ENCODE results near the gene SRCAP.
A peak's percentile ranks its signal among the peaks of the same experiment; 100 is the strongest.

The SRCAP gene

DNA sequence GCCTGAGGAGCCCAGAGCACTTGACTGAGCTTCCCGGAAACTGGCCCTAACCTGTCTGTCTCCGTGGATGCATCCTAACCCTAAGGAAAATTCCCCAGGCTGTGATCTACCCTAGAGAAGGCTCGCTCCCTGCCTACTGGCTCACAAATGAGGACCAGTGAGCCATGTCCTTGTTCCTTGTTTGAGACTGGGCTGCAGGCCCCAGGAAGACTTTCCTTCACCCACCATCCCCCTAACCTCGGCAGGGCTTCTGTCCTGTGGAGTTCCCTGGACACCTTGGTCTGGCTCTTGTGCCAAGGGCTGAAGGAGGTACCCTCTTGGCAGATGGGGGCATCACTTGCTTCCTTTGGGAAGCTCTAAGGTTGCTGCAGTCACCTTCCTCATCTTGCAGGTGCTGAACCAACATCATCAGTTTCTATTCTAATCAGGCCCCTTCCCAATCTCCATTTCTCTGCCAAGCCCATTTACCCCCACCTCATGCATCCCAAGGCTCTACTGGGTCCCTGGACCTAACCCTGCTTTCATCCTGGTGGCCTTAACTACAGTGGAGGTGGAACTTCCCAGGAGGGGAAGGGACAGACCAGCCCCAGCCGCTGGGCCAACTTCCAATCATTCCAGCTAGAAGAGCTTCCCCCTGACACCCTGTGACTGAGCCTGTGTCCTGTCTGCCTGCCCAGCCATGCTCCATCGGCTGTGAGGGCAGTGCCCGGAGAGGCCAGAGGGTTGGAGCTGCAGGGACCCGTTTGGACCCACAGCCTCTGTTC is 75.6 kb downstream of the SRCAP start:
- TF ChIP-seq SIN3A (IDR thresholded peaks at IDR 0.05; ENCODE audit: borderline replicate concordance, insufficient read depth, low read length) (no peak), FOXP2 (optimal IDR thresholded peaks at IDR 0.05; ENCODE audit: borderline replicate concordance, extremely low read depth, extremely low read length, insufficient read depth) (no peak), POLR2AphosphoS5 (IDR thresholded peaks at IDR 0.05; ENCODE audit: low read depth, low read length) (no peak; the same call in 1 of the 2 replicates), REST (IDR thresholded peaks at IDR 0.05; ENCODE audit: insufficient read depth in 1 of 2, low read depth in 2 of 2, low read length in 2 of 2) (no peak), TAF1 (IDR thresholded peaks at IDR 0.05; ENCODE audit: borderline replicate concordance, insufficient read depth, low read length) (no peak)

DNA sequence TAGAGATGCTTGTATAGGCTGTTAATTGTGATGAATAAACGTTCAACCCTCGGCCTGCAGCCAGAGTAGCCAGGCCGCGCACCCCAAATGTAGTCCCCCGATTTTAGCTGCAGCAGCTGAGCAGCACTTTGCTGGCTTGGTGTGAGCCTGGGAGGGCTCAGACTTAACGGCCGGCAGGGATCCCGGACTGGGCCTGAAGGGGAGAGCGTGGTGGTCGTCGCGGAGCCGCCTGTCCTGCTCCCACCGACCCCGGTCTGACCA is 76.1 kb downstream of the SRCAP start:
- TF ChIP-seq SIN3A (IDR thresholded peaks at IDR 0.05; ENCODE audit: borderline replicate concordance, insufficient read depth, low read length) (no peak; the same call in 1 of the 2 replicates), REST (IDR thresholded peaks at IDR 0.05; ENCODE audit: insufficient read depth in 1 of 2, low read depth in 2 of 2, low read length in 2 of 2) (no peak), POLR2AphosphoS5 (IDR thresholded peaks at IDR 0.05; ENCODE audit: low read depth, low read length) (no peak), TAF1 (IDR thresholded peaks at IDR 0.05; ENCODE audit: borderline replicate concordance, insufficient read depth, low read length) (no peak), FOXP2 (optimal IDR thresholded peaks at IDR 0.05; ENCODE audit: borderline replicate concordance, extremely low read depth, extremely low read length, insufficient read depth) (no peak)

DNA sequence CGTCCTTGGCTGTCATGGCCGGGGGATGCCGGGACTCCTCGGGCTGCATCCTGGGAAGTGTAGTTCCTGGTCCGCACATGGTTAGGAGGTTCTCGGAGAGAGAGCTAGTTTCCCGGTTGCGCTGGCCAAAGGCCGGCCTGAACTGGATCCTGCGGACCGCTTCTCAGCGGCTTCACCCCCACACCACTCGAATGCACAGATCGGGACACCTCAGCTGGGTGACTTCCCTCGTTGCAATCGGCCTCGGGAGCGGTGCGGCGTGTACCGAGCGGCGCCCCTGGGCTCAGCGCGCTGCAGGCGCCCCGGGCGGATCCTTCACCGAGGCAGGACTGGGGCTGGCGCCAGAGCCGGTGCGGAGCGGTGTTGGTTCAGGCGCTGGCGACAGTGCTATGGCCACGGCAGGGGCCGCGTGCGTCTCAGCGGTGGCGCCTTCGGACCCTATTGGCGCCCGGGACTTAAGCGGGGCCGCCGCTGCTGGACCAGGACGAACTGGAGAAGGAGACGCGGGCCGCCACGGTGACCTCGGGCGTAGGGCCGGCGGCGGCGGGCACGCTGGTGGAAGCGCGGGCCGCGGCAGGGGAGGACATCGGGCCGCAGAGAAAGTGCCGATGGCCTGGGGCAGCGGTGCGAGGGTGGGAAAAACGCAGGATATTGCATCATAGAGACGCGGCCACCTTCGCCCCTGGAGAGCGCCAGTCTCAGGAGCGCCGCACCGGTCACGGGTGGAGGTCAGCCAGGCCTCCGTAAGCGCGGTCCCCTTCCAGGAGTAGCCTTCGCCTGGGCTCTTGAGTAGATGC is 76.6 kb downstream of the SRCAP start:
- TF ChIP-seq POLR2AphosphoS5 (IDR thresholded peaks at IDR 0.05; ENCODE audit: low read depth, low read length) (peak; percentile 85), TAF1 (IDR thresholded peaks at IDR 0.05; ENCODE audit: borderline replicate concordance, insufficient read depth, low read length) (peak; percentile 93), FOXP2 (optimal IDR thresholded peaks at IDR 0.05; ENCODE audit: borderline replicate concordance, extremely low read depth, extremely low read length, insufficient read depth) (peak; percentile 78), SIN3A (IDR thresholded peaks at IDR 0.05; ENCODE audit: borderline replicate concordance, insufficient read depth, low read length) (0 out of 2 replicates have a peak, but pooled peaks have one; percentile 75), REST (IDR thresholded peaks at IDR 0.05; ENCODE audit: insufficient read depth in 1 of 2, low read depth in 2 of 2, low read length in 2 of 2) (no peak)

GRCh38 chr16:30777591-30778297 is 78.8 kb downstream of the SRCAP start:
- TF ChIP-seq SIN3A (IDR thresholded peaks at IDR 0.05; ENCODE audit: borderline replicate concordance, insufficient read depth, low read length) = no peak
- no peak for TF ChIP-seq TAF1 (IDR thresholded peaks at IDR 0.05; ENCODE audit: borderline replicate concordance, insufficient read depth, low read length)
- no peak for TF ChIP-seq POLR2AphosphoS5 (IDR thresholded peaks at IDR 0.05; ENCODE audit: low read depth, low read length)
- no peak for TF ChIP-seq REST (IDR thresholded peaks at IDR 0.05; ENCODE audit: insufficient read depth in 1 of 2, low read depth in 2 of 2, low read length in 2 of 2)
- no peak for TF ChIP-seq FOXP2 (optimal IDR thresholded peaks at IDR 0.05; ENCODE audit: borderline replicate concordance, extremely low read depth, extremely low read length, insufficient read depth)
